WTC11 (cell line): ENCODE measurements around the gene LAMTOR2. TPM values are rescaled to one million over a fixed set of nuclear protein-coding genes. Genes with fewer than 3 reads are reported as not detected.
A peak's percentile ranks its signal among the peaks of the same experiment; 100 is the strongest.

Experiments
- ATAC-seq: fragments of 200-7000 bp; cut with Tn5 transposase; 2 replicates; pipeline ENCODE4 v1.10.0; 2021; ENCODE audit warnings: mild to moderate bottlenecking, moderate library complexity
- CTCF ChIA-PET: fragments of 300-600 bp; sonication (Branson Sonifier 250); formaldehyde crosslinking; loops from one replicate; lab custom pipeline; 2021; ENCODE audit warnings: antibody characterized with exemption; lab: Charles Lee
- POLR2A ChIA-PET: fragments of 350-600 bp; sonication (Branson Sonifier 250); formaldehyde crosslinking; loops from one replicate; lab custom pipeline; 2021; ENCODE audit warnings: antibody characterized with exemption; lab: Charles Lee
- DNase-seq: peaks from one replicate; pipeline ENCODE4 v3.0.0; 2021; ENCODE audit warnings: low spot score
- H3K27ac Mint-ChIP-seq: 2 replicates; pipeline ENCODE4 v1.8.0; 2021; ENCODE audit warnings: mixed read lengths
- H3K27me3 Mint-ChIP-seq: 2 replicates; pipeline ENCODE4 v1.8.0; 2021; ENCODE audit warnings: low read depth, mild to moderate bottlenecking, moderate library complexity, mixed read lengths
- H3K36me3 Mint-ChIP-seq: 2 replicates; pipeline ENCODE4 v1.8.0; 2021; ENCODE audit warnings: mixed read lengths
- H3K4me1 Mint-ChIP-seq: 2 replicates; pipeline ENCODE4 v1.8.0; 2022; ENCODE audit warnings: mixed read lengths
- H3K4me3 Mint-ChIP-seq: 2 replicates; pipeline ENCODE4 v1.8.0; 2021; ENCODE audit warnings: mild to moderate bottlenecking, moderate library complexity, mixed read lengths
- H3K9me3 Mint-ChIP-seq: 2 replicates; pipeline ENCODE4 v1.8.0; 2021; ENCODE audit warnings: mixed read lengths
- AFF4 ChIP-seq: sonication (generic); formaldehyde crosslinking; IDR thresholded peaks from 2 replicates; pipeline ENCODE4 v1.8.1; 2023; ENCODE audit warnings: mild to moderate bottlenecking, missing genetic modification reagents, borderline replicate concordance
- ATF1 ChIP-seq: sonication (generic); formaldehyde crosslinking; IDR thresholded peaks from 2 replicates; pipeline ENCODE4 v1.8.1; 2023; ENCODE audit warnings: mild to moderate bottlenecking, moderate library complexity, missing genetic modification reagents
- CBFB ChIP-seq: sonication (generic); formaldehyde crosslinking; IDR thresholded peaks from 2 replicates; pipeline ENCODE4 v1.8.1; 2022; ENCODE audit warnings: mild to moderate bottlenecking, low read depth, missing genetic modification reagents
- CREB1 ChIP-seq: sonication (generic); formaldehyde crosslinking; IDR thresholded peaks from 2 replicates; pipeline ENCODE4 v1.8.0; 2023; ENCODE audit warnings: mild to moderate bottlenecking, missing genetic modification reagents
- GABPB1 ChIP-seq: sonication (generic); formaldehyde crosslinking; IDR thresholded peaks from 2 replicates; pipeline ENCODE4 v1.8.1; 2023; ENCODE audit warnings: mild to moderate bottlenecking, missing genetic modification reagents
- GRHL2 ChIP-seq: fragments of 250-450 bp; sonication (Bioruptor Pico); IDR thresholded peaks from 2 replicates; pipeline ENCODE4 v1.8.0; 2022; ENCODE audit warnings: mild to moderate bottlenecking, moderate library complexity; ENCODE audit not compliant: insufficient replicate concordance, severe bottlenecking
- HMGA2 ChIP-seq: fragments of 250-450 bp; sonication (Bioruptor Pico); IDR thresholded peaks from 2 replicates; pipeline ENCODE4 v1.4.0; 2021; ENCODE audit warnings: mild to moderate bottlenecking, moderate library complexity
- IRF1 ChIP-seq: sonication (generic); formaldehyde crosslinking; IDR thresholded peaks from 2 replicates; pipeline ENCODE4 v1.8.0; 2023; ENCODE audit warnings: missing genetic modification reagents
- KAT7 ChIP-seq: sonication (generic); formaldehyde crosslinking; IDR thresholded peaks from 2 replicates; pipeline ENCODE4 v1.8.1; 2023; ENCODE audit warnings: missing genetic modification reagents, mild to moderate bottlenecking, borderline replicate concordance
- NFE2L1 ChIP-seq: sonication (generic); formaldehyde crosslinking; IDR thresholded peaks from 2 replicates; pipeline ENCODE4 v1.8.1; 2023; ENCODE audit warnings: missing genetic modification reagents
- NR1H2 ChIP-seq: sonication (generic); formaldehyde crosslinking; IDR thresholded peaks from 2 replicates; pipeline ENCODE4 v1.9.0; 2021; ENCODE audit warnings: mild to moderate bottlenecking, moderate library complexity, missing genetic modification reagents
- TEAD1 ChIP-seq: sonication (generic); formaldehyde crosslinking; IDR thresholded peaks from 2 replicates; pipeline ENCODE4 v1.8.0; 2022; ENCODE audit warnings: mild to moderate bottlenecking, missing genetic modification reagents
- USF1 ChIP-seq: sonication (generic); formaldehyde crosslinking; IDR thresholded peaks from 2 replicates; pipeline ENCODE4 v1.8.0; 2022; ENCODE audit warnings: mild to moderate bottlenecking, missing genetic modification reagents
- ZBTB21 ChIP-seq: sonication (generic); formaldehyde crosslinking; IDR thresholded peaks from 2 replicates; pipeline ENCODE4 v1.8.1; 2023; ENCODE audit warnings: mild to moderate bottlenecking, missing genetic modification reagents, borderline replicate concordance
- ZMAT4 ChIP-seq: fragments of 250-450 bp; sonication (Bioruptor Pico); IDR thresholded peaks from 2 replicates; pipeline ENCODE4 v1.9.0; 2021; ENCODE audit warnings: mild to moderate bottlenecking
- ZNF121 ChIP-seq: sonication (generic); formaldehyde crosslinking; IDR thresholded peaks from 2 replicates; pipeline ENCODE4 v1.8.0; 2023; ENCODE audit warnings: missing genetic modification reagents
- ZNF232 ChIP-seq: sonication (generic); formaldehyde crosslinking; IDR thresholded peaks from 2 replicates; pipeline ENCODE4 v1.8.0; 2022; ENCODE audit warnings: mild to moderate bottlenecking, missing genetic modification reagents
- ZNF423 ChIP-seq: fragments of 250-450 bp; sonication (Bioruptor Pico); IDR thresholded peaks from 2 replicates; pipeline ENCODE4 v2.1.2; 2022; ENCODE audit warnings: mild to moderate bottlenecking, moderate library complexity
- ZNF425 ChIP-seq: fragments of 250-450 bp; sonication (Bioruptor Pico); conservative IDR thresholded peaks from 2 replicates; pipeline ENCODE4 v1.9.0; 2021; ENCODE audit warnings: mild to moderate bottlenecking
- total RNA-seq: library from RNA; stranded (reverse); gene quantifications from 3 replicates; pipeline ENCODE4 v1.2.3, GENCODE V29; 2021

The LAMTOR2 gene
- total RNA-seq, 1 experiment from 2014 or later, result 62.4 TPM

GRCh38 chr1:156048663-156049258, 5.8 kb upstream of the LAMTOR2 start (continued):
- no peak for TF ChIP-seq ZNF423 (CRISPR knock-in tag)

- CTCF ChIA-PET, result interaction anchor here (1.1 to 7.0 kb wide), 2 partner anchors 16 to 25 kb away, joined by 4 to 52 read pairs; no protein-coding TSS in a partner anchor
- Mint-ChIP-seq H3K4me1 (peaks cover 8% of the 10 kb centered on the region), H3K27me3 (no peaks in the 10 kb centered on the region), H3K27ac (no peak overlapping the region; the same call in 1 of the 2 replicates), H3K9me3 (no peaks in the 10 kb centered on the region), H3K36me3 (peaks cover 19% of the 10 kb centered on the region), H3K4me3 (no peak overlapping the region)
- DNase-seq, result no peak
- no peak for ATAC-seq
- POLR2A ChIA-PET, result no interaction called here
- TF ChIP-seq IRF1 (CRISPR knock-in tag) (no peak), USF1 (CRISPR knock-in tag) (no peak), ZNF425 (CRISPR knock-in tag) (no peak), NR1H2 (CRISPR knock-in tag) (no peak), ZMAT4 (CRISPR knock-in tag) (no peak), ATF1 (no peak), NFE2L1 (no peak), GRHL2 (CRISPR knock-in tag) (no peak), TEAD1 (CRISPR knock-in tag) (no peak), GABPB1 (CRISPR knock-in tag) (no peak), ZNF232 (CRISPR knock-in tag) (no peak), HMGA2 (CRISPR knock-in tag) (no peak), ZNF121 (CRISPR knock-in tag) (no peak)
These were observed 4.2 kb upstream of the LAMTOR2 start for GRCh38 chr1:156050376-156050775.

- Mint-ChIP-seq H3K36me3 (peaks cover 22% of the 10 kb centered on the region), H3K4me3 (peak overlapping the region; percentile 29), H3K27ac (peak overlapping the region; percentile 4; the same call in 1 of the 2 replicates), H3K4me1 (peaks cover 13% of the 10 kb centered on the region), H3K9me3 (no peaks in the 10 kb centered on the region), H3K27me3 (no peaks in the 10 kb centered on the region)
- TF ChIP-seq IRF1 (CRISPR knock-in tag) (no peak), KAT7 (CRISPR knock-in tag) (no peak), CREB1 (no peak), AFF4 (no peak), GABPB1 (CRISPR knock-in tag) (no peak), CBFB (no peak), ZBTB21 (CRISPR knock-in tag) (no peak), GRHL2 (CRISPR knock-in tag) (no peak)
- no peak for DNase-seq
- no peak for ATAC-seq
- ChIA-PET POLR2A (no interaction called here), CTCF (interaction anchor here (0.9 to 7.0 kb wide), 9 partner anchors 12 to 79 kb away, joined by 3 to 52 read pairs (median 3); partner anchors contain the start of gene MEX3A)
These were observed 3.4 kb upstream of the LAMTOR2 start for GRCh38 chr1:156051011-156051725.
